Skin of body (tissue), 1 donor: ENCODE results near the gene VMA21. TPM values are rescaled to one million over a fixed set of nuclear protein-coding genes. Genes with fewer than 3 reads are reported as not detected.

Experiments used
- total RNA-seq: library from RNA; depleted of rRNA; stranded (reverse); fragments of >200 nt; gene quantifications from one replicate; pipeline ENCODE4 v1.2.3, GENCODE V29; 2014

The VMA21 gene
- total RNA-seq, 1 donor from 2014 or later, result 28.7 TPM

Other genes starting within 250 kb of the VMA21 start
- not detected for gene GPR50, start 220.6 kb upstream of the VMA21 start, total RNA-seq
- not detected for gene PASD1, start 166.5 kb downstream of the VMA21 start, total RNA-seq